Ovary (tissue), 3 donors: ENCODE measurements around the gene SART1.

Experiments used
- CTCF ChIP-seq, 3 donors: fragments of 450-650 bp in 2 of 3; fragments of 200-600 bp in 1 of 3; IDR thresholded peaks; one replicate each; pipeline versions ENCODE4 v1.5.1 to v1.8.0; 2016 to 2022; ENCODE audit warnings: antibody characterized with exemption in 3 of 3, mild to moderate bottlenecking in 1 of 3
- POLR2A ChIP-seq: fragments of 450-650 bp; IDR thresholded peaks from one replicate; pipeline ENCODE4 v1.6.1; 2017; ENCODE audit warnings: antibody characterized with exemption, mild to moderate bottlenecking, moderate library complexity
- donor health status: DM: no; HTN: no; CAD: no.

DNA sequence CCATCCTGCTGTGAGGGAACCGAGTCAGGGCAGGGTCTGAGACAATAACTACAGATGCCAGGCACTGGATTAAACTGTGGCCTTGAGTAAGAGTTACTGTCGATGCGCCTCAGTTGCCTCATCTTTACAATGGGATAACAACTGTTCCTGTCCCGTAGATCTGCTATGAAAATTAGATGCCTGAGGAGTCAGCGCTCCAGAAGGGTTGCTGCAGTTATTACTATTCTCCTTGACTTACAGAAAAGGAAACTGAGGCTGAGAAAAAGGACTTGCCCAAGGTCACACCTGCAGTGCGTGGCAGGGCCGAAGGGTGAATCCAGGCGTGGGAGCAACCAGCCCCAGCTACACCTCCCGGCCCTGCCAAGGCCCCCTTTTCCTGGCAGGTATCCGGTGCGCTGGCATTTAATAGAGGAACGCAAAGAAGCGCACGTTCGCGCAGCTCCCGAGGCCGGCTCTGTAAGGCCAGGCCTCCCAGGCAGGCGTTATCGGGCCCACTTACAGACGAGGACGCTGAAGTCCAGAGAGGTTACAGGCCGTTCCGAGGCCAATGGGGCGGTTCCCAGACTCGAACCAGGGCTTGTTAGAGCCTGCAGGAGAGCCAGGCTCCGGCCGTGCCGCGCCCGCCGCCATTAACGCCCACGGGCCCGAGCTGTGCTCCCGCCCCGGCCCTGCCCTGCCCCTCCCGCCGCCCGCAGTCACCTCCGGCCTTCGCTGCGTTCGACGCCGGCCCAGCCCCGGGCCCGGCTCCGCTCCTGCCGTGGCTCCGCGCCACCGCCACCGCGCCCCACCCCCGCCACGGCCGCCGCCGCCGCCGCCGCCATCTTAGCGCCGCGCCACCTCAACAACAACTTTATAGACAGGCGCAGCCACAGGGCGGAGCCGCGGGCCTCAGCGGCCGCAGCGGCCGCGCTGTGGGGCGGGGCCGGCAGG lies 43.1 kb upstream of the SART1 start, which contains the start of gene C11orf68:
- TF ChIP-seq CTCF (IDR thresholded peaks at IDR 0.05) (peak in 1 of 3 donors; percentile 30), POLR2A (peak; percentile 40)
